ENCODE data around the gene KANK2.

GRCh38 chr19:11230621-11231386, 33.5 kb upstream of the KANK2 start:
- TF ChIP-seq CTCF (IDR thresholded peaks at IDR 0.05; ENCODE audit: low read length) (no peak), EZH2 (IDR thresholded peaks at IDR 0.05; ENCODE audit: borderline replicate concordance, low read length) (no peak)

All from OCI-LY1 (cell line).